HG02852 (cell line): ENCODE measurements around the gene SLC17A7.

Experiments used
- ATAC-seq: cut with Tn5 transposase; IDR thresholded peaks from one replicate; pipeline ENCODE4 v1.9.1; 2021; ENCODE audit warnings: mild to moderate bottlenecking, moderate library complexity; ENCODE audit not compliant: unreplicated experiment

Gene SLC17A7

DNA sequence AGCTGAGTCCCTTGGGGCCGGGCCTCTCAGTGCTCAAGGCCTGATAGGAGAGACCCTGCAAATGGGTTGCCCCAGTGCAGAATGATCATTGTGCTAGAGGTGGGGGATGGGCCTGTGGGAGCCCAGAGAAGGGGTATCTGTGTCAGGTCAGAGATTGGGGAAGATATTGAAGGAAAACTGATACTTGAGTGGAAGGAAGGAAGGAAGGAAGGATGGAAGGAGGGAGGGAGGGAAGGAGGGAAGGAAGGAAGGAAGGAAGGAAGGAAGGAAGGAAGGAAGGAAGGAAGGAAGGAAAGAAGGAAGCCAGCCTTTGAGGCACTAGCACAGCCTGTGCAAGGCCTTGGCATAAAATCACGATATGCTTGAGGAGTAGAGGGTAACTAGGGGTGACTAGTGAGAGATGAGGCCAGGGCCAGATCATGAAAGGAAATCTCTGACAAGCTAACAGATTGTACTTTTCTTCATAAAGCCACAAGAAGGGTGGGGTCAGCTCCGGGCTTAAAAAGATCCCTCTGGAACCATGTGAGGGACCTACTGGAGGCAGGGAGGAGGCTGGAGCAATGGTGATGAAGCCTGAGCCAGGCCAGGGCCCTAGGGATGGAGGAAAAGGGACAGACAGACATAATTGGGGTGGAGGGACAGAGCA, 29.5 kb downstream of the SLC17A7 start:
- no peak for ATAC-seq

DNA sequence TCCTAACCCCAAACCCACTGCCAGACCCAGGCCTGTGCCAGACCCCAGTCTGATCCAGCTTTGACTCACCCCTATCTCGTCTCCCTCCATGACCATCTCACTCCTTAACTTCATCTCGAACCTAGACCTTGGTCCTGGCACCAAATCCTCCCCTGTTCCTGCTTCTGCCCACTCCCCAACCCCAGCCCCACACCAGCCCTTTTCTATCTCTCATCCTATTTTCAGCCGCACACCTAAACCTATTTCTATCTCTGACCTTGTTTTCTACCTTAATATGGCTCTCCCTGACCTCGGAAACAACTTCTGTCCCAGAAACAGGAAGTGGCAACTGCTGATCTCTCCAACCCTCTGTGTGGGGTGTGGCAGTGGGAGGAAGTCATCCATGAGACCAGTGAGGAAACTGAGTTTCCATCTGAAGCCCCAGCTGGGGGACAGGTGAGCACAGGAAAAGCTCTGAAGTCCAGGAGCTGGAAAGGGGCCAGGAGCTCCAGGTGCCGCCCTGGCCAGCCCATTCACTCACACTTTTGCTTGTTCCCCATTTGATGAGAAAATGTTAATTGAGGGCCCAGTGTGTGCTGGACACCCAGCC, 31.8 kb downstream of the SLC17A7 start:
- no peak for ATAC-seq

DNA sequence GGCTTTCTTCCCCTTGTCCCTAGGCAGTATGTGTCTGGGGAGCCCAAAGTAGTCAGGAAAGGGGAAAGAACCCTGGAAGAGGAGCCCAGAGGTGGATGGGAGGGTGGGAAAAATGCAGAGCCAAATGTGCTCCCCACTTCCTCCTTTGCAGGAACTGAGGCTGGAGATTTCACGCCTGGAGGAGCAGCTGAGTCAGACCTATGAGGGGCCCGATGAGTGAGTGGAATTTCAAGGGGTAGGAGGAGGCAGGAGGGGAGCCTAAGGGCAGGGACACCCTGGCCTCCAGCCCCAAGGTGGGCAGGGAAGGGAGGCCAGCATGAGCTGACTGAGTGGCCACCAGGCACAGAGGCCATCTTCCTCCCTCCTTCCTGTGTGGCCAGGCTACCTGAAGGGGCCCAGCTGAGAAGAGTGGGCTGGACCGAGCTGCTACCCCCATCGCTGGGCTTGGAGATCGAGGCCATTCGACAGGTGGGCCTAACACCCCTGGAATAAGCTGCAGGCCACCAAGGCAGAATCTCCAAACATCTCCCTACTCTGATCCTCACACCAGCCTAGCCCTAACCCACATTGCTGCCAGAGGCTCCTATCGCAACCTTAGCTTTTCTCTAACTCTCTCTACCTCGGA, 32.4 kb downstream of the SLC17A7 start:
- ATAC-seq, result no peak

DNA sequence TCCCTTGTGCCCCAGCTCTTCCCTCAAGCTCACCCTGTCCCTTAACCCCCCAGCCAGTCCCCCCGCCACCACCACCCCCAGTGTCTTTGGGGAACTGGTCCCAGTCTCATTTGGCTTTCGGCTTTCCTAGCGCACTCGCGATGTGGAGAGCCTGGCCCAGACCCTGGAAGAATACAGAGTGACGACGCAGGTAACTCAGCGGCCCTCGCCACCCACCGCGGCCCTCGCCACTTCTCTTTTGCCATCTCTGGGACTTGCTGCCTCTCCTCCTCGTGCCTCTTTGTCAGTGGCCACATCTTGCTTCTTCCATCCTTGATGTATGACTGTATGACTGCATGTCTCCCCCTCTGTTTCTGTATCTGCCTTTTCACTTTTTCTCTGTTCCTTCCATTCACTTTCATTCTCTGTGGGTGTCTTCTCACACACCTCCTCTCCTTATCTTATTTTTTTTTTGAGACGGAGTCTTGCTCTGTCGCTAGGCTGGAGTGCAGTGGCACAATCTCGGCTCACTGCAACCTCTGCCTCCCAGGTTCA, 33.8 kb downstream of the SLC17A7 start:
- no peak for ATAC-seq

DNA sequence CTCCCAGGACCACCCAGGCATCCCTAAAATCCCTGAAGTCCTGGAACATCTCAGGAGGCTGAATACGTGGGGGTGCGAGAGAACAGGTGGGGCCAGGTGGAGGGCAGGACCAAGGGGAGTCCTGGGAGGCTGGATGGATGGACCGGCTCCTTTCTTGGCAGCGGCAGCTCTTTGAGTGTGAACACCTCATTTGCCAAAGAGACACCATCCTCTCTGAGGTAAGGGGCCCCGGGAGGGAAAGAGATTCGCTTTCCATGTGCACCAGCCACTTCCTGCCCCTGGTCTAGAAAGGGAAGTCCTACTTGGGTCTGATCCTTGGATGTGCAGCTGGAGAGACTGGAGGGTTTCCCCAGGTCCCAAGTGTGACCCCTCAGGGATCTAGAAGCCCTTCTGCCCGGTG, 34.2 kb downstream of the SLC17A7 start:
- no peak for ATAC-seq

DNA sequence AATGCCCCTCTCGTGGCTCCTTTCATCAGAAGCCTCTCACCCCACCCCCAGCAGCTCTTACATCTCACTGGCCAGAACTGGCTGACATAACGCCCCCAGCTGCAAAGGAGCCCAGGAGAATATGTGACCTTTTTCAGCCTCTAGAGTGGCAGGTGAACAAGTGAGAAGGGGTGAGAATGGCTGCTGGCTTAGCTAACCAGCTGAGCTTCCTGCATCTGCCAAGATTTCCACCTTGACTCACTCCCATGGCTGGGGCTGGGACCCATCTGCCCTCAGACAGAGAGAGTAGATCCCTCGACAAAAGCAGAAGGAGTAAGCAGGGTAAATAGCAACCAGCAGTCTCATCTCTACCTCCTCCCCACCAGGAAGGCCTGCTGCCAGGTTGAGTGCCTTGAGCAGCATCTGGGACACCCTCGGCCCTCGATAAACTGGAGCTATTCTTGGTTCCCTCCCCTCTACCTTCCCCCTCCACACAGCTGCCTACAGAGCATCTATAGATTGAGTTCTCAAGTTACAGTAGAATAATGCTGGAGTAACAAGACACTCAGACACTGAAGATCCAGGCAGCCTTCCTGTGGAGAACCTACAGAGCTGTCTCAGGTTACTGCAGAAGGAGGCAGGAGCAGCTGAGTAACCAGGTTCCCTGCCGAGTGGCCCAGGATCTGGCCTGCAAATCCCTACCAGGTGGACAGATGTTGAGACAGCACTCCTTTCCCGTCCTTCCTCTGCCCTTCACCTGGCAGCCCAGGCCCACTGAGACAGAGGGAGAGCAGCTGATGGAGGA, 37.7 kb downstream of the SLC17A7 start:
- ATAC-seq, result no peak

DNA sequence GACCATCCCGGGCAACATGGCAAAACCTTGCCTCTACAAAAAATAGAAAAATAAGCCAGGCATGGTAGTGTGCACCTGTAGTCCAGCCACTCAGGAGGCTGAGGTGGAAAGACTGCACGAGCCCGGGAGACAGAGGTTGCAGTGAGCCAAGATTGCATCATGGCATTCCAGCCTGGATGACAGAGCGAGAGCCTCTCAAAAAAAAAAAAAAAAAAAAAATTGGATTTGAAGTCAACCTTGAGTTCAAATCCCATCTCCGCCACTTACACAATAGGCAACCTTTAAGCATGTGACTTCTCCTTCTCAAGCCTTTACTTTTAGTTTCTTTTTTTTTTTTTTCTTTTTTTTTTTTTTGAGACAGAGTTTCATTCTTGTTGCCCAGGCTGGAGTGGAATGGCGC, 41.3 kb downstream of the SLC17A7 start:
- no peak for ATAC-seq

DNA sequence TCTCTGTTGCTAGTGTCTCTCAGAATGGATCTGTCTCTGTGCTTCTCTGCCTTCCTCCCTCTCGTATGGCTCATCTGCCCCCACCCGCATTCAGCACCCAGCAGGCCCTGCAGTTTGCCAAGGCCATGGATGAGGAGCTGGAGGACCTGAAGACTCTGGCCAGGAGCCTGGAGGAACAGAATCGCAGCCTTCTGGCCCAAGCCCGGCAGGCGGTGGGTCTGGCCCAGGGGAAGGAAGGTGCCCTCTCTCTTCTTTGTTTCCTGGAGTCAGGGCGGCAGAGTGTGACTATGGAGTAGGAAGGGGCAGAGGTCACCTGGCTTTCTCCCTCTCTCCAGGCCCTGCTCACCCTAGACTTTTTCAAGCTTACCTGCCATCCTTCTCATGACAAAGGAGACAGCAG, 42.4 kb downstream of the SLC17A7 start:
- ATAC-seq, result no peak

DNA sequence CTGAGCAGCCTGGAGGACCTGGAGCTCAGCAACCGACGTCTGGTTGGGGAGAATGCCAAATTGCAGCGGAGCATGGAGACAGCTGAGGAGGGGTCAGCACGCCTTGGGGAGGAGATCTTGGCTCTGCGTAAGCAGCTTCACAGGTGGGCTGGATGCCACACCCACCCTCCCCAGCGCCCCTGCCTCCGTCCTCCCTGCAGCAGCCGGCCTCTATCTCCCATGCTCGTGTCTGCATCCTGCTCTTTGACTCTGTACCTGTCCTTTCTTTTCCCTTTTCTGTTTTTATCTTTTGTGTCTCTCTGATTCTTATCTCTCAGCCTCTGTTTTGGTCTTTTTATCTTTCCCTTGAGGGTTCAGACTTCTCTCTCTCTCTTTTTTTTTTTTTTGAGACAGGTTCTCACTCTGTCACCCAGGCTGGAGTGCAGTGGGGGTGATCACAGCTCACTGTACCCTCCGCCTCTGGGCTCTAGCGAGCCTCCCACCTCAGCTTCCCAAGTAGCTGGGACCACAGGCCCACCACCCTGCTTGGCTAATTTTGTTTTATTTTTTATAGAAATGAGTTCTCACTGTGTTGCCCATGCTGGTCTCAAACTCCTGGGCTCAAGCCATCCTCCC, 43.2 kb downstream of the SLC17A7 start:
- ATAC-seq, result no peak

DNA sequence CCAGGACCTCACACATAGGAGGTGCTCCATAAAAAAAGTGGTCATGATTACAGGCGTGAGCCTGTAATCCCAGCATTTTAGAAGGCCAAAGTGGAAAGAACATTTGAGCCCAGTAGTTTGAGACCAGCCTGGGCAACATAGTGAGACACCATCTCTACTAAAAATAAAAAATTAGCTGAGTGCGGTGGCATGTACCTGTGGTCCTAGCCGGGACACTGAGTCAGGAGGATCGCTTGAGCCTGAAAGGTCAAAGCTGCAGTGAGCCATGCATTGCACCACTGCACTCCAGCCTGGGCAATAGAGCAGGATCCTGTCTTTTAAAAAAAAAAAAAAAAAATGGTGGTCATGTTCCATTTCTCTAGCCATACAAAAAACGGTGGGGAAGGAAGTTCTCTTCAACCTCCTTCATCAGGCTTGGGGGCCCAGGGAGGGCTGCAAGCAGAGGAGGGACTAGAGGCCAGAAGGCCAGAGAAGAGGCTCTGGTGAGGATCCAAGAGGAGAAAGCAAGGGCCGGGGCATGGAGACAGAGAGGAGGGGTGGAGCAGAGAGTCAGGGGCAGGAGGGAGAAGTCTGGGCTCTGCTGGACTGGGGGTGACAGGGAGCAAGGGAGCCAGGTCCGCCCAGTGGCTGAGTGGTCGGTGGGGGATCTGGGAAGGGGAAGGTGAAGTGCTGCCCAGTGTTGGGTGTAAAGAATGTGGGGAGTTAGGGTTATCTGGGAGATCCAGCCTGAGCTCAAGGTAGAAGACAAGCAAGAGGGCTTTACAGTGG, 44.4 kb downstream of the SLC17A7 start:
- no peak for ATAC-seq

DNA sequence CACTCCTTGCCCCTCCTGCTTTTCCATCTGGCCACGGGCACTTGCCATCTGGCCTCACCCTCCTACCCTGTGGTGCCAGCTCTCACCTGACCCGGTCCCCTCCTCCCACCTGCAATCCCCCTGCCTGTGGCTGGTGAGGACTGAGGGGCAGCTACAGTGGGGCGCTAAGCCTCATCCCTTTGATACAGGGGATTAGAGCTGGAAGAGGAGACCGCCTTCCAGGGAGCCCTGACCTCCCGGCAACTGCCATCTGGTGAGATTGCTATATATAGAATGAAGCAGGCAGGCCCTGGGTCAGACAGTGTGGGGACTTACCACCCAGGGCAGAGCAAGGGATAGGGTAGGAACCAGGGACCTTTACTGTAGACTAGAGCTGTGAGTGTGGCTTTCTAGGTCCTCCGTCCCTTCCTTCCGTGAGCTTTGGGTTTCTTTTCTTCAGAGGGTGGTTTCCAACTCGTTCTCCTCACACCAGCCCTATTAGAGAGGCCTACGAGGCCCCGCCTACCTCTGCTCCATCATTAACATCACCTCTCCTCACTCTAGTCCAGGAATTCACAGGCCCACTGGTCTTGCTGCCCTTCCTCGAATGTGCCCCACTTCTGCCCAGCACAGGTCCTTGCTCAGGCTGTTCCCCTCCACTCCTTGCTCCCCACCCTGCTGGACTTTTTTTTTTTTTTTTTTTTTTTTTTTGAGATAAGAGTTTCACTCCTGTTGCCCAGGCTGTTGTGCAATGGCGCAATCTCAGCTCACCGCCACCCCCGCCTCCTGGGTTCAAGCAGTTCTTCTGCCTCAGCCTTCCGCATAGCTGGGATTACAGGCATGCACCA, 45.5 kb downstream of the SLC17A7 start:
- no peak for ATAC-seq

DNA sequence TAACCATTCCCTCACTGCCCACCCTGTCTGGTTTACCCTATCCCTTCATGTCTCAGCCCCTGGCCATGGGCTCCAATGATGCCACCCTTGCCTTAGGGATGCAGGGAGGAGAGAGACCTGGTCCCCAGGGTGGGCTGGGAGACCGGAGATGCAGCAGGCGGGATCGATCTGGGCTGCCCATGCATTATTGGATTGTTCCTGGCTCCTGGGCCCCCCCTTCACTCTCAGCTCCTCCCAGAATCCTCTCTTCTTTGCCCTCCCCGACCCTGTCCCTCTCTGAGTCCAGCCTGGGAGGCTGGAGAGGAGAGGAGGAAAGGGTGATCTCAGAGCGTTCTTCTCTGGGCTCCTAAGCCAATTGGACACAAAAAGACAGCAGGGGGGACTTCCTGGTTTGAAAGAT, 47.4 kb downstream of the SLC17A7 start:
- ATAC-seq, result no peak

DNA sequence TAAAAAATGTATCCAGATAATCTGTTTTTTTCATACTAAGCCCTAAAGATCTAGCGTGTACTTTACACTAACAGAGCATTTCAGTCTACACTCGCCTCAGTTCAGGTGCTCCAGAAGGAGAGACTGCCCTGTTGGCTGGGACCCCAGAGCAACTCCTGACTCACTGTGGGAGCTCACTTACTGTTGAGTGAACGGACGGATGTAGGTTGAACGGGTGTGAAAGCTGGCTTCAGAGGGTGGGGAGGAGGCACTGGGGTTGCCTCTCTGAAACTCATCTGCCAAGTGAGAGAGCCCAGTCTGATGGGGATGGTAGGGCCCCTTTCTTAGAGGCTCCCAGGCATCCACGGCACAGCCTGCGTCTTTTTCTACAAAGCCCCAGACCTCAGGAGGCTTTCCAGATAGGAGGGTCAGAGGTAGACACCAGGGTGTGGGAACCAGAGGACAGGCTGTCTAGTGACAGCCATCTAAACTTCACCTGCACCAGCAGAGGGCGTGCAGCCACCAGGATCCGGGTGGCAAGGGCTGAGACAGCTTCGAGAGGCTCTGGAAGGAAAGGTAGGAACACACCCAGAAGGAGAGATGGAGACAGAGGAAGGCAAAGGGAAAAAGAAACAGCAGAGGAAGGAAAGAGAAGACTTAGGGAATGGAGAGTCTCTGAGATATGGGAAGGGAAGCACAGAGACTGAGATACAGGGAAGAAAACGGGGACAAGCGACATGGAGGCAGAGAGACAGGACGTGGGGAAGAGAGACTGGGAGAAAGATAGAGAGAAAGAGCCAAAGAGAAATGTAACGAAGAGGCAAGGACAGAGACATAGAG, 49.5 kb downstream of the SLC17A7 start:
- no peak for ATAC-seq

DNA sequence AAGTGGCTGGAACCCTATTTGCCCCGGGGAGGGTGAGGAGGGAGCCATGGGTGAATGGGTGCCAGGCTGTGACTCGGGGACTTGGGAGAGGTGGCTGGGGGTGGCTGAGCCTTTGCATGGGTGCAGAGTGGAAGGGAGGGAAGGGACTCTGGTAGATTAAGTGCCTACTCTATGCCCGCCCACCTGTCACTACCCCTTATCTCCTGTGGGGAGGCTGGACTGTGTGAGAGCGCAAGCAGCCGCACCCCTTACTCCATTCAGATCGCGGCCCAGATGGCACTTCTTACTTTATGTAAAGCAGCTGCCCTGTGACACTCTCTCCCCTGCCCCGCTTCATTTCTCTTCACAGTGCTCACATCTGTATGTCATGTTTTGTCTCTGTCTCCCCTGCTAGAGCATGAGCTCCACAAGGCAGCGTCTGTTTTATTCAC, 50.4 kb downstream of the SLC17A7 start:
- ATAC-seq, result no peak

DNA sequence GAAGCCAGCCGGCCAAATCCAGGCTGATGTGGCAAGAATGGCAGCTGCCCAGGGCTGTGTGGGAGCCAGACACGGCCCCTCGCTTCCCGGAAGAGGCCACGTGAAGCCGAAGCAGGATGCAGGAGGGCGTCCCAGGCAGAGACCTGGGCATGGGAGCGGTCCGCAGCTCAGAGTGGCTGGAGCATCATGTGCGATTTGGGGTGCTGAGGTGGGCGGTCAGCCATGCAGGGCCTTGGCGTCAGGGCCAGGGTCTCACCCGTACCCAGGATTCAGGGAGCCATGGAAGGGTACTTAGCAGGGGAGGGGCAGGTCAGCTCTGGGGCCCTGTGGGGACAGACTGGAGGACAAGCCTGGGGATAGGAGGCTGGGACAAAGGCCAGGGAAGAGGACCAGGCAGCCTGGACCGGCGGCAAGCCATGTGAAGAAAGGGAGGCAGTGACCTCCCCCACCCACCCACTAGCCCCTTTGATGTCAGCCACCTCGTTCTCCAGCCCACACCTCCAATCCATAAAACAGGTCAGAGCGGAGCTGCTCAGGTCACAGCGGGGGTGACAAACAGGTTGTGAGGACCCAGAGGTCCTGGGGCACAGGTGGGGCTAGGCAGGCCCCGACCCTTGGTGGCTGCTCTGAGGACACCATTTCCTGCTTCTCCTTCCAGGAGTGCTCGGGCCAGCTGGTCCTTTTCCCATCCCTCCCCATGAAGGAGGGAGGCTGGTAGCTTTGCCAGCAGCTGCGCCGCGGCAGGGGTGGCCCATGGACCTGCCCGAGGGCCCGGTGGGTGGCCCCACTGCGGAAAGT, 51.0 kb downstream of the SLC17A7 start:
- ATAC-seq, result no peak

DNA sequence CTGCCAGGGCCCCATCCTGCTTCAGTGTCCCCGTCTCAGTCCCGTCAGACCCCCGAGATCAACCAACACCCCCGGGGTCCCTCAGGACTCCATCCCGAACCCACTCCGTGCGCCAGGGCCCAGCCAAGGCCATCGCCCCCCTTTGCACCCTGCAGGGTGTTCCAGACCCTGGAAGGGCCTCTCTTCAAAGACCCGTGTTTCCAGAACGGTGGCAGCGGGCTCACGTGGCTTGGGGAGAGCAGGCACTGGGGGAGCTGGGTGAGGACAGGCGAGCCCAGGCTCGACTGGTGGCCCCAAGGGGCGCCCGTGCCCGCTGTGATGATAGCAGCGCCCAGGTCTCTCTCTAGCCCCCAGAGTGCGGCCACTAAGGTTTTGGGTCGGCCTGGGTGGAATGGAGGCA, 51.9 kb downstream of the SLC17A7 start:
- ATAC-seq, result no peak

DNA sequence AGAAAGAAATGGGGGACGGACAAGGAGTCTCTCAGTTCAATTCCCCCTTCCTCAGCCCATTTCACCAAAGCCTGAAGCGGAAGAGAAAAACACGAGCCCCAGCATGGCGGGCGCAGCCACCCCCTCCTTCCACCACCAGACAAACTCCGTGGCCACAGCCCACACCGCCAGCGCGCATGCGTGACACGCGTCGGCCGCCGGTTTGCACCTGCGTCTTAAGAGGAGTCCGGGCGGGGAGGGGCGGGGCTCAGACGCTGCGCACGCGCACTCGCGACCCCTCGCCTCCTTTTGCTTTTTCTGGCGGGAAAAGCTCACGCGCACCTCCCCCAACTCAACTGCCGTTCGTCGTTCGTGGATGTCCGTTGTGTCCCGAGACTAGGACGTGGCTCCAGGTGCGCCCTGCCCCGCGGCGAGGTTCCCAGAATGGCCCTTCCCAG, 53.4 kb downstream of the SLC17A7 start, which contains the start of gene KASH5:
TSS of gene KASH5 (plus strand) at position 314 of the 437 bp plus-strand sequence. CDS start 2,635 bp downstream, outside the sequence.
- ATAC-seq, result no peak

DNA sequence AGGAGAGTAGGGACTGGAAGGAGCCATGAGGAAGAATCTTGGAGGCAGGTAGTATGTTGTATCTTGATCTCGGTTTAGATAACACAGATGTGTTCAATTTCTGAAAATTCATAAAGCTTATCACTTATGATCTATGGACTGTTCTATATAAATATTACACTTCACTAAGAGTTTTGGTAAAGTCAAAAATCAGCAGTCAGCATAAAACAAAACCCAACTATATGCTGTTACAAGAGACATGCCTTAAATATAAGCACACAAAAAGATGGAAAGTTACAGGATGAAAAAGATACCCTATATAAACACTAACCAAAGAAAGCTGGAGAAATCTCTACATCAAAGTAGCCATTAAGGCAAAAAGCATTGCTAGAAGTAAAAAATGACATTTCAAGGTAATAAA, 57.7 kb downstream of the SLC17A7 start:
- no peak for ATAC-seq
